NCI-H524 treated with DMSO at 0.1 percent for 48 hours (cell line): ENCODE data around the gene SPECC1.
A peak's percentile ranks its signal among the peaks of the same experiment; 100 is the strongest.
"Not testable (repeated sequence)": the region's sequence is repeated elsewhere in the genome, so short reads cannot be mapped to it uniquely, and the experiment has no call there.

Experiments used
- DNase-seq: peaks from one replicate; lab custom pipeline; 2025; lab: John Stamatoyannopoulos, UW

SPECC1 gene

GRCh38 chr17:20010099-20010863 is 1.1 kb downstream of the SPECC1 start:
- peak; percentile 63 for DNase-seq

GRCh38 chr17:20010936-20011335 is 1.8 kb downstream of the SPECC1 start:
- no peak for DNase-seq

- no peak for DNase-seq
Observed at GRCh38 chr17:20012017-20012536, 2.9 kb downstream of the SPECC1 start.

GRCh38 chr17:20016475-20016992 is 7.4 kb downstream of the SPECC1 start:
- not testable (repeated sequence) for DNase-seq

GRCh38 chr17:20022701-20023100 is 13.5 kb downstream of the SPECC1 start:
- no peak for DNase-seq

GRCh38 chr17:20026960-20027359 is 17.8 kb downstream of the SPECC1 start:
- no peak for DNase-seq

GRCh38 chr17:20028443-20028842 is 19.3 kb downstream of the SPECC1 start:
- DNase-seq, result no peak

- DNase-seq, result no peak
Observed at GRCh38 chr17:20032636-20033035, 23.5 kb downstream of the SPECC1 start.

GRCh38 chr17:20033415-20033814 is 24.3 kb downstream of the SPECC1 start:
- DNase-seq, result no peak

- DNase-seq, result no peak
Observed at GRCh38 chr17:20035501-20035900, 26.3 kb downstream of the SPECC1 start.

- DNase-seq, result not testable (repeated sequence)
Observed at GRCh38 chr17:20037286-20037685, 28.1 kb downstream of the SPECC1 start.

GRCh38 chr17:20039037-20039436 is 29.9 kb downstream of the SPECC1 start:
- DNase-seq, result no peak

GRCh38 chr17:20040216-20040615 is 31.1 kb downstream of the SPECC1 start:
- DNase-seq, result no peak

- no peak for DNase-seq
Observed at GRCh38 chr17:20043021-20043420, 33.9 kb downstream of the SPECC1 start.

- DNase-seq, result peak; percentile 73
Observed at GRCh38 chr17:20045476-20045875, 36.3 kb downstream of the SPECC1 start.

GRCh38 chr17:20046629-20047028 is 37.5 kb downstream of the SPECC1 start:
- no peak for DNase-seq

- no peak for DNase-seq
Observed at GRCh38 chr17:20051624-20052023, 42.5 kb downstream of the SPECC1 start.

- DNase-seq, result no peak
Observed at GRCh38 chr17:20053361-20053964, 44.3 kb downstream of the SPECC1 start.

- no peak for DNase-seq
Observed at GRCh38 chr17:20059728-20060188, 50.6 kb downstream of the SPECC1 start.

- no peak for DNase-seq
Observed at GRCh38 chr17:20063665-20064648, 54.8 kb downstream of the SPECC1 start.

GRCh38 chr17:20066253-20066652 is 57.1 kb downstream of the SPECC1 start:
- no peak for DNase-seq

GRCh38 chr17:20067711-20068110 is 58.6 kb downstream of the SPECC1 start:
- DNase-seq, result no peak
